ENCODE data around the gene SLC25A5.

SLC25A5 gene

DNA sequence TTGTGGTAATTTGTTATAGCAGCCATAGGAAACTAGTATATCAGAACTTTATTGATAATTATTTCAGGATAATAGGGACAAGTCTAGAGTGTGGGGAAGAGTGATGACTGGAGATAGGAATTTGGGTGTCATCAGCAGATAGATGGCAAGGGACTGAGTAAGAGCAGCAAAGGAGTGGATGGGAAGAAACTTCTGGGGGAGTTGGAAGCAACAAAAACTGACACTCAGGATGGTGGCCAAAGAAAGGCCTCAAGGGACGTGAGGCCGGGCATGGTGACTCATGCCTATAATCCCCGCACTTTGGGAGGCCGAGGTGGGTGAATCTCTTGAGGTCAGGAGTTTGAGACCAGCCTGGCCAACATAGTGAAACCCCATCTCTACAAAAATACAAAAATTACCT lies 9.1 kb upstream of the SLC25A5 start:
- no peak for DNase-seq (ENCODE audit: low read depth in 1 of 2, low spot score in 1 of 2)
- H3K4me3 ChIP-seq (replicated peaks; ENCODE audit: insufficient read depth, low read length): no peak overlapping the region
- no peak overlapping the region for H3K27ac ChIP-seq (replicated peaks)
- TF ChIP-seq, protein P1, sequence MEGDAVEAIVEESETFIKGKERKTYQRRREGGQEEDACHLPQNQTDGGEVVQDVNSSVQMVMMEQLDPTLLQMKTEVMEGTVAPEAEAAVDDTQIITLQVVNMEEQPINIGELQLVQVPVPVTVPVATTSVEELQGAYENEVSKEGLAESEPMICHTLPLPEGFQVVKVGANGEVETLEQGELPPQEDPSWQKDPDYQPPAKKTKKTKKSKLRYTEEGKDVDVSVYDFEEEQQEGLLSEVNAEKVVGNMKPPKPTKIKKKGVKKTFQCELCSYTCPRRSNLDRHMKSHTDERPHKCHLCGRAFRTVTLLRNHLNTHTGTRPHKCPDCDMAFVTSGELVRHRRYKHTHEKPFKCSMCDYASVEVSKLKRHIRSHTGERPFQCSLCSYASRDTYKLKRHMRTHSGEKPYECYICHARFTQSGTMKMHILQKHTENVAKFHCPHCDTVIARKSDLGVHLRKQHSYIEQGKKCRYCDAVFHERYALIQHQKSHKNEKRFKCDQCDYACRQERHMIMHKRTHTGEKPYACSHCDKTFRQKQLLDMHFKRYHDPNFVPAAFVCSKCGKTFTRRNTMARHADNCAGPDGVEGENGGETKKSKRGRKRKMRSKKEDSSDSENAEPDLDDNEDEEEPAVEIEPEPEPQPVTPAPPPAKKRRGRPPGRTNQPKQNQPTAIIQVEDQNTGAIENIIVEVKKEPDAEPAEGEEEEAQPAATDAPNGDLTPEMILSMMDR (IDR thresholded peaks at IDR 0.05; ENCODE audit: insufficient read depth, low read length): no peak
- TF ChIP-seq, protein P2, sequence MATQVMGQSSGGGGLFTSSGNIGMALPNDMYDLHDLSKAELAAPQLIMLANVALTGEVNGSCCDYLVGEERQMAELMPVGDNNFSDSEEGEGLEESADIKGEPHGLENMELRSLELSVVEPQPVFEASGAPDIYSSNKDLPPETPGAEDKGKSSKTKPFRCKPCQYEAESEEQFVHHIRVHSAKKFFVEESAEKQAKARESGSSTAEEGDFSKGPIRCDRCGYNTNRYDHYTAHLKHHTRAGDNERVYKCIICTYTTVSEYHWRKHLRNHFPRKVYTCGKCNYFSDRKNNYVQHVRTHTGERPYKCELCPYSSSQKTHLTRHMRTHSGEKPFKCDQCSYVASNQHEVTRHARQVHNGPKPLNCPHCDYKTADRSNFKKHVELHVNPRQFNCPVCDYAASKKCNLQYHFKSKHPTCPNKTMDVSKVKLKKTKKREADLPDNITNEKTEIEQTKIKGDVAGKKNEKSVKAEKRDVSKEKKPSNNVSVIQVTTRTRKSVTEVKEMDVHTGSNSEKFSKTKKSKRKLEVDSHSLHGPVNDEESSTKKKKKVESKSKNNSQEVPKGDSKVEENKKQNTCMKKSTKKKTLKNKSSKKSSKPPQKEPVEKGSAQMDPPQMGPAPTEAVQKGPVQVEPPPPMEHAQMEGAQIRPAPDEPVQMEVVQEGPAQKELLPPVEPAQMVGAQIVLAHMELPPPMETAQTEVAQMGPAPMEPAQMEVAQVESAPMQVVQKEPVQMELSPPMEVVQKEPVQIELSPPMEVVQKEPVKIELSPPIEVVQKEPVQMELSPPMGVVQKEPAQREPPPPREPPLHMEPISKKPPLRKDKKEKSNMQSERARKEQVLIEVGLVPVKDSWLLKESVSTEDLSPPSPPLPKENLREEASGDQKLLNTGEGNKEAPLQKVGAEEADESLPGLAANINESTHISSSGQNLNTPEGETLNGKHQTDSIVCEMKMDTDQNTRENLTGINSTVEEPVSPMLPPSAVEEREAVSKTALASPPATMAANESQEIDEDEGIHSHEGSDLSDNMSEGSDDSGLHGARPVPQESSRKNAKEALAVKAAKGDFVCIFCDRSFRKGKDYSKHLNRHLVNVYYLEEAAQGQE (IDR thresholded peaks at IDR 0.05; ENCODE audit: insufficient replicate concordance, low read depth): no peak
- TF ChIP-seq POLR2AphosphoS5 (IDR thresholded peaks at IDR 0.05; ENCODE audit: low read depth): no peak
- TF ChIP-seq GABPA (IDR thresholded peaks at IDR 0.05; ENCODE audit: low read depth): no peak
- no peak for TF ChIP-seq SPI1 (IDR thresholded peaks at IDR 0.05; ENCODE audit: borderline replicate concordance, low read depth)
- no peaks in the 10 kb centered on the region for H3K27me3 ChIP-seq (ENCODE audit: insufficient read depth, poor library complexity, severe bottlenecking)

- no peaks in the 10 kb centered on the region for H3K27me3 ChIP-seq (ENCODE audit: insufficient read depth, poor library complexity, severe bottlenecking)
- no peak for TF ChIP-seq POLR2AphosphoS5 (IDR thresholded peaks at IDR 0.05; ENCODE audit: low read depth)
- TF ChIP-seq, protein P1 (IDR thresholded peaks at IDR 0.05; ENCODE audit: insufficient read depth, low read length): no peak
- TF ChIP-seq SPI1 (IDR thresholded peaks at IDR 0.05; ENCODE audit: borderline replicate concordance, low read depth): no peak
- TF ChIP-seq, protein P2 (IDR thresholded peaks at IDR 0.05; ENCODE audit: insufficient replicate concordance, low read depth): no peak
- no peak for TF ChIP-seq GABPA (IDR thresholded peaks at IDR 0.05; ENCODE audit: low read depth)
- no peak for DNase-seq (ENCODE audit: low read depth in 1 of 2, low spot score in 1 of 2)
- no peak overlapping the region for H3K4me3 ChIP-seq (replicated peaks; ENCODE audit: insufficient read depth, low read length)
- no peak overlapping the region for H3K27ac ChIP-seq (replicated peaks)
These were observed 2.7 kb upstream of the SLC25A5 start for GRCh38 chrX:119465555-119465954.

- Histone ChIP-seq H3K4me3 (replicated peaks; ENCODE audit: insufficient read depth, low read length) (no peak overlapping the region), H3K27me3 (ENCODE audit: insufficient read depth, poor library complexity, severe bottlenecking) (no peaks in the 10 kb centered on the region), H3K27ac (replicated peaks) (no peak overlapping the region)
- TF ChIP-seq POLR2AphosphoS5 (IDR thresholded peaks at IDR 0.05; ENCODE audit: low read depth): no peak
- TF ChIP-seq SPI1 (IDR thresholded peaks at IDR 0.05; ENCODE audit: borderline replicate concordance, low read depth): no peak
- no peak for TF ChIP-seq GABPA (IDR thresholded peaks at IDR 0.05; ENCODE audit: low read depth)
- TF ChIP-seq, protein P1 (IDR thresholded peaks at IDR 0.05; ENCODE audit: insufficient read depth, low read length): no peak
- TF ChIP-seq, protein P2 (IDR thresholded peaks at IDR 0.05; ENCODE audit: insufficient replicate concordance, low read depth): no peak
- no peak for DNase-seq (ENCODE audit: low read depth in 1 of 2, low spot score in 1 of 2)
These were observed 1.3 kb upstream of the SLC25A5 start for GRCh38 chrX:119466970-119467369.

All from HL-60 (cell line).